Kidney epithelial cell (primary cell): ENCODE data around the gene FBXL14. TPM values are rescaled to one million over a fixed set of nuclear protein-coding genes. Genes with fewer than 3 reads are reported as not detected.
"Not testable (repeated sequence)": the region's sequence is repeated elsewhere in the genome, so short reads cannot be mapped to it uniquely, and the experiment has no call there.

Experiments
- DNase-seq: peaks from one replicate; pipeline ENCODE4 v3.0.0-alpha.2; 2010; ENCODE audit warnings: low read depth
- H3K27me3 ChIP-seq: 2 replicates; pipeline ENCODE4 v1.6.0; 2011; ENCODE audit warnings: low read length; ENCODE audit not compliant: control insufficient read depth, insufficient read depth
- H3K36me3 ChIP-seq: 2 replicates; pipeline ENCODE4 v1.5.1; 2011; ENCODE audit warnings: low read length; ENCODE audit not compliant: control insufficient read depth, insufficient read depth
- H3K4me3 ChIP-seq: 2 replicates; pipeline ENCODE4 v1.5.1; 2011; ENCODE audit warnings: low read depth, mild to moderate bottlenecking, control low read depth, low read length
- total RNA-seq: library from RNA; depleted of rRNA; stranded (reverse); fragments of >200 nt; gene quantifications from 2 replicates; pipeline ENCODE4 v1.2.3, GENCODE V29; 2015
- TF ChIP-seq, protein P1 (sequence below): IDR thresholded peaks from 2 replicates; pipeline ENCODE4 v1.5.1; 2011; ENCODE audit warnings: mild to moderate bottlenecking, moderate library complexity, low read length, control low read depth, inconsistent platforms; ENCODE audit not compliant: insufficient read depth, poor library complexity, severe bottlenecking

FBXL14 gene
- total RNA-seq, 1 donor from 2014 or later: 17.1 TPM

DNA sequence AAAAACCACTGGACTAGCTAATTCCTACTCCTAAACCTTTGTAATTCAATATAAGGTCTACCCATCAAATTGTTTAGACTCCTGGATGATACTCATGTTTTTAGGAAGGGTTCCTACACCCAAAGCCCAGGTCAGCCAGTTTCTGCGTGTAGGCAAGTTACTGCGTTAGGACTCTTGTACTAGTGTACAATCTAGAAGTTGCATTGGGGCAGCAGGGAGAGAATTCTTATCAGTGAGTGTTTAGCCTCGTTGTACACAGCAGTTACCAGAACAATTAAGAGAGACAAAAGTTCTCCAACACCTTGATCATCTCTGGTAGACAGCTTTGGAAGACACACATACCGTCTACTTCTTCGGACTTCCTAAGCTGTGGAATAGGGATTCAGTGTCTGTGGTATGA is 29.2 kb downstream of the FBXL14 start:
- no peaks in the 10 kb centered on the region for H3K36me3 ChIP-seq
- DNase-seq: no peak
- H3K27me3 ChIP-seq: no peaks in the 10 kb centered on the region
- H3K4me3 ChIP-seq: no peak overlapping the region
- TF ChIP-seq, protein P1, sequence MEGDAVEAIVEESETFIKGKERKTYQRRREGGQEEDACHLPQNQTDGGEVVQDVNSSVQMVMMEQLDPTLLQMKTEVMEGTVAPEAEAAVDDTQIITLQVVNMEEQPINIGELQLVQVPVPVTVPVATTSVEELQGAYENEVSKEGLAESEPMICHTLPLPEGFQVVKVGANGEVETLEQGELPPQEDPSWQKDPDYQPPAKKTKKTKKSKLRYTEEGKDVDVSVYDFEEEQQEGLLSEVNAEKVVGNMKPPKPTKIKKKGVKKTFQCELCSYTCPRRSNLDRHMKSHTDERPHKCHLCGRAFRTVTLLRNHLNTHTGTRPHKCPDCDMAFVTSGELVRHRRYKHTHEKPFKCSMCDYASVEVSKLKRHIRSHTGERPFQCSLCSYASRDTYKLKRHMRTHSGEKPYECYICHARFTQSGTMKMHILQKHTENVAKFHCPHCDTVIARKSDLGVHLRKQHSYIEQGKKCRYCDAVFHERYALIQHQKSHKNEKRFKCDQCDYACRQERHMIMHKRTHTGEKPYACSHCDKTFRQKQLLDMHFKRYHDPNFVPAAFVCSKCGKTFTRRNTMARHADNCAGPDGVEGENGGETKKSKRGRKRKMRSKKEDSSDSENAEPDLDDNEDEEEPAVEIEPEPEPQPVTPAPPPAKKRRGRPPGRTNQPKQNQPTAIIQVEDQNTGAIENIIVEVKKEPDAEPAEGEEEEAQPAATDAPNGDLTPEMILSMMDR: no peak

DNA sequence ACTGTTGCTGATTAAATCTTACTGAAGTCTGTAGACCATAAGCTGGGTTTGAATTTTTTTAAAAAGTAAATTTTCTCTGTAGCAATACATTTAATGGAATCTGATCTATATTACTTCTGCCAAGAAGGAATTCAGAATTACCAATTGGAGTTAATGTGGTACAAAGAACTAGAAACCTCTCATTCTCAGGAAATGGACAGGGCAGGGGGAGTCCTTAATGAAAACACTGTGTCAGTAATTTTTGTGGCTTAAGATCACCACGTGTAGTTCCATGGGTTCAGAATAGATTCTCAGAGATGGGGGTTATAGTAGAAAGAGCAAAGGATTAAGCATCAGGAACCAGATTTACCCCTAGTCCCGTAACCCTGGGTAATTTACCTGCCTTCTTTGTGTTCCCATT is 30.3 kb downstream of the FBXL14 start:
- no peaks in the 10 kb centered on the region for H3K36me3 ChIP-seq
- H3K4me3 ChIP-seq: no peak overlapping the region
- TF ChIP-seq, protein P1: no peak
- DNase-seq: no peak
- H3K27me3 ChIP-seq: no peaks in the 10 kb centered on the region

DNA sequence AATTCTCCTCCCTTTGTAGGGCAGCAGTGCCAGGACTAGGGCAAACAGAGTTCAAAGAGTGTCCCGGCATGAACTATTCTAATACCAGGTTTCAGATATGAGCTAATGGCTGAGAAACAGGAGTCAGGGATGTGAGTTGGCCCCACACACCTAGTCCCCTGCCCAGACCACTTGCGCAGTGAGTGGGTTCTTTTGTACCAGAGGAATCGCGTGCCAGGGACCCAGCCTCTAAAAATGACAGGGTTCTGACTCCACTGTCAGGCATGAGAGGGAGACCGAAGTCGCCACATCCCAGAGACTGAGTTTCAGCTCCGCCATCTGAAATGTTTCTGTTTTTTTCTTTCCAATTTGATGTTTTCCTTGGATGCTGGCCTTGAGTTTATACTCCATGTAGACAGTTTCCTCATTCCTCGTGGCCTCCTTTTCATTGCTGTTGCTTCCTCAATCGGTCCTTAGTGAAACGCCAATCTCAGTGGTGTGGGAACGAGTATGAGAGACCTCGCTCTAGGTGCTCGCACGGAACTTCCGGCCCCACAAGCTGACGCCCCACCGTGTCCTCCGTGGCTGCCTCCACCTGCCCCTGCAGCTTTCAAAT is 31.5 kb downstream of the FBXL14 start:
- no peak overlapping the region for H3K4me3 ChIP-seq
- no peak for DNase-seq

DNA sequence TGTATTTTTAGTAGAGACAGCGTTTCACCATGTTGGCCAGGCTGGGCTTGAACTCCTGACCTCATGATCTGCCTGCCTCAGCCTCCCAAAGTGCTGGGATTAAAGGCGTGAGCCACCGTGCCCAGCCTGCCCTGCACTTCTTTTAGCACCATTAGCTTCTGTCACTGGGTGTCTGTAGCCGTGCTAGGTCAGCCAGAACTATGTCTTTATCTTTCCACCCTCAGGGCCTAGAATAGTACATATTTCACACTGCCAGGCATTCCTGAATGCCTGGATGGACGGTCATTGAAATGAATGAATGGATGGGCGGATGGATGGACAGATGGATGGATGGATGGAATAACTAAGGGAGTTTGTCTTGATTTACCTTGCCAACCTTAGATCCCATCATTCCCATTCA is 33.7 kb downstream of the FBXL14 start:
- H3K4me3 ChIP-seq: no peak overlapping the region
- no peak for DNase-seq
- H3K36me3 ChIP-seq: no peaks in the 10 kb centered on the region
- TF ChIP-seq, protein P1: no peak
- no peaks in the 10 kb centered on the region for H3K27me3 ChIP-seq

More for the DNA sequence above, 31.5 kb downstream of the FBXL14 start:
- no peaks in the 10 kb centered on the region for H3K27me3 ChIP-seq
- TF ChIP-seq, protein P1: no peak
- H3K36me3 ChIP-seq: no peaks in the 10 kb centered on the region

DNA sequence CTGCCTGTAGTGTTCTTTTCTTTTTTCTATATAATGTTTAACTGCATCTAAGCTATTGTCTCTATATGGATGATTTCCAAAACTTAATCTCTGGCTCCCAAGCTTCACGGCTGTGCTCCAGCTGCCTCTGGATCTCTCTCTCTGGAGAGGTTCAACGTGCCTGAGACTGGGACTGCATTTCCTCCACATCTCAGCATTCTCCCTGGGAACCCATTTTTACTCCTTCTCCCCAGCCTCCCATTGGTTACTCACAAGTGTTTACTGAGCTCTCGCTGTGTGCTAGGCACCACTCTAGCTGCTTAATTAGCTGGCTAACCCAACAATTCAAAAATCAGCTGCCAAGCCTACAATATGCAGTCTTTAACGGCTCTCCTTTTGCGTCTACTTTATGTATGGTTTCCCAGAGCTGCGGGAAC is 34.7 kb downstream of the FBXL14 start:
- DNase-seq: no peak
- TF ChIP-seq, protein P1: no peak
- H3K27me3 ChIP-seq: no peaks in the 10 kb centered on the region
- H3K36me3 ChIP-seq: no peaks in the 10 kb centered on the region
- no peak overlapping the region for H3K4me3 ChIP-seq

- not testable (repeated sequence) for DNase-seq, H3K4me3 ChIP-seq, H3K36me3 ChIP-seq, H3K27me3 ChIP-seq
Measured at GRCh38 chr12:1558108-1558507, 36.3 kb downstream of the FBXL14 start.
